A549 (cell line): ENCODE data around the gene ZNHIT2.

Experiments
- BCL3 ChIP-seq: fragments of >200 bp; sonication (Bioruptor Twin); formaldehyde crosslinking; IDR thresholded peaks from 3 replicates; pipeline ENCODE4 v1.6.1; 2016
- CBX2 ChIP-seq: fragments of 200-600 bp; sonication (generic); IDR thresholded peaks from 2 replicates; pipeline ENCODE4 v1.6.1; 2016; ENCODE audit warnings: low read depth, mild to moderate bottlenecking, borderline replicate concordance
- CHD2 ChIP-seq: fragments of 150-350 bp; IDR thresholded peaks from 2 replicates; pipeline ENCODE4 v1.6.1; 2014; ENCODE audit warnings: low read length; ENCODE audit not compliant: partially characterized antibody
- HOXB5 ChIP-seq: fragments of 250-450 bp; sonication (Bioruptor Pico); IDR thresholded peaks from 2 replicates; pipeline ENCODE4 v1.5.0; 2020; ENCODE audit warnings: mild to moderate bottlenecking, moderate library complexity
- MAFK ChIP-seq: fragments of 450-650 bp; IDR thresholded peaks from 2 replicates; pipeline ENCODE4 v1.6.1; 2014; ENCODE audit not compliant: partially characterized antibody
- POLR2A ChIP-seq: IDR thresholded peaks from 2 replicates; pipeline ENCODE4 v1.6.1; 2012; ENCODE audit warnings: mild to moderate bottlenecking, low read length
- RAD21 ChIP-seq, 2 experiments: fragments of >200 bp in 1 of 2; sonication (Bioruptor Twin) in 1 of 2; formaldehyde crosslinking in 1 of 2; IDR thresholded peaks in 1 of 2; conservative IDR thresholded peaks in 1 of 2; 2 replicates in 1 of 2; 3 replicates in 1 of 2; pipeline ENCODE4 v1.6.1; 2012 to 2018; ENCODE audit warnings: inconsistent platforms in 1 of 2
- RNF2 ChIP-seq: fragments of 200-600 bp; sonication (generic); IDR thresholded peaks from 2 replicates; pipeline ENCODE4 v1.6.1; 2016; ENCODE audit warnings: low read depth, mild to moderate bottlenecking, antibody characterized with exemption, moderate library complexity, borderline replicate concordance
- TF ChIP-seq, protein P1 (sequence below): fragments of 450-650 bp; IDR thresholded peaks from 2 replicates; pipeline ENCODE4 v1.6.1; 2014; ENCODE audit warnings: antibody characterized with exemption
- TF ChIP-seq, protein P2 (sequence below): fragments of >200 bp; sonication (Bioruptor Twin); formaldehyde crosslinking; IDR thresholded peaks from 3 replicates; pipeline ENCODE4 v1.5.1; 2016

DNA sequence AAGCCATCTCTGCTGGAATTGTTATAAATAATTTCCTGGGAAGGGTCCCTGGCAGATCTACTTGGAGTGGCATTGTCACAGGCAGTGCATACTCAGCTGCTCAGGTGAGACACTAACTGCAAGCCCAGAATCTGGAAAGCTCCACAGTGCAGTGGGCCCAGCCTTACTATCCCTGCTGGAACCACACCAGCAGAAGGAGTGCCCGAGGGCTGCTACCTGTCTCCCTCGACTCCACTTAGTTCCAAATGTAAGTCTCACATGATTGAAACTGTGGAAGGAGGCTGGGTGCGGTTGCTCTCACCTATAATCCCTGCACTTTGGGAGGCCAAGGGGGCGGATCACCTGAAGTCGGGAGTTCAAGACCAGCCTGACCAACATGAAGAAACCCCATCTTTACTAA, 31.2 kb upstream of the ZNHIT2 start:
- TF ChIP-seq, protein P1, sequence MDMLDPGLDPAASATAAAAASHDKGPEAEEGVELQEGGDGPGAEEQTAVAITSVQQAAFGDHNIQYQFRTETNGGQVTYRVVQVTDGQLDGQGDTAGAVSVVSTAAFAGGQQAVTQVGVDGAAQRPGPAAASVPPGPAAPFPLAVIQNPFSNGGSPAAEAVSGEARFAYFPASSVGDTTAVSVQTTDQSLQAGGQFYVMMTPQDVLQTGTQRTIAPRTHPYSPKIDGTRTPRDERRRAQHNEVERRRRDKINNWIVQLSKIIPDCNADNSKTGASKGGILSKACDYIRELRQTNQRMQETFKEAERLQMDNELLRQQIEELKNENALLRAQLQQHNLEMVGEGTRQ: no peak
- TF ChIP-seq, protein P2, sequence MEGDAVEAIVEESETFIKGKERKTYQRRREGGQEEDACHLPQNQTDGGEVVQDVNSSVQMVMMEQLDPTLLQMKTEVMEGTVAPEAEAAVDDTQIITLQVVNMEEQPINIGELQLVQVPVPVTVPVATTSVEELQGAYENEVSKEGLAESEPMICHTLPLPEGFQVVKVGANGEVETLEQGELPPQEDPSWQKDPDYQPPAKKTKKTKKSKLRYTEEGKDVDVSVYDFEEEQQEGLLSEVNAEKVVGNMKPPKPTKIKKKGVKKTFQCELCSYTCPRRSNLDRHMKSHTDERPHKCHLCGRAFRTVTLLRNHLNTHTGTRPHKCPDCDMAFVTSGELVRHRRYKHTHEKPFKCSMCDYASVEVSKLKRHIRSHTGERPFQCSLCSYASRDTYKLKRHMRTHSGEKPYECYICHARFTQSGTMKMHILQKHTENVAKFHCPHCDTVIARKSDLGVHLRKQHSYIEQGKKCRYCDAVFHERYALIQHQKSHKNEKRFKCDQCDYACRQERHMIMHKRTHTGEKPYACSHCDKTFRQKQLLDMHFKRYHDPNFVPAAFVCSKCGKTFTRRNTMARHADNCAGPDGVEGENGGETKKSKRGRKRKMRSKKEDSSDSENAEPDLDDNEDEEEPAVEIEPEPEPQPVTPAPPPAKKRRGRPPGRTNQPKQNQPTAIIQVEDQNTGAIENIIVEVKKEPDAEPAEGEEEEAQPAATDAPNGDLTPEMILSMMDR: no peak
- TF ChIP-seq POLR2A (no peak), CBX2 (no peak), RAD21 (conservative IDR thresholded peaks at IDR 0.05 in 1 of 2, IDR thresholded peaks at IDR 0.05 in 1 of 2) (no peak), HOXB5 (no peak), CHD2 (no peak), RNF2 (no peak), MAFK (no peak), BCL3 (no peak)
